GM21515 (cell line): ENCODE measurements around the gene ALK.

Experiments used
- ATAC-seq: cut with Tn5 transposase; IDR thresholded peaks from one replicate; pipeline ENCODE4 v1.9.1; 2021; ENCODE audit not compliant: unreplicated experiment

Gene ALK

GRCh38 chr2:29910465-29910864, 10.9 kb downstream of the ALK start:
- ATAC-seq: no peak

- no peak for ATAC-seq
These were observed 19.0 kb downstream of the ALK start for GRCh38 chr2:29902356-29902755.

GRCh38 chr2:29900971-29901633, 20.3 kb downstream of the ALK start:
- no peak for ATAC-seq

- no peak for ATAC-seq
These were observed 22.4 kb downstream of the ALK start for GRCh38 chr2:29898999-29899398.

GRCh38 chr2:29894822-29895614, 26.4 kb downstream of the ALK start:
- ATAC-seq: no peak

GRCh38 chr2:29892585-29893259, 28.7 kb downstream of the ALK start:
- ATAC-seq: no peak

- no peak for ATAC-seq
These were observed 40.2 kb downstream of the ALK start for GRCh38 chr2:29881089-29881730.

- no peak for ATAC-seq
These were observed 41.3 kb downstream of the ALK start for GRCh38 chr2:29880084-29880483.

- no peak for ATAC-seq
These were observed 41.9 kb downstream of the ALK start for GRCh38 chr2:29879456-29879855.

- no peak for ATAC-seq
These were observed 42.5 kb downstream of the ALK start for GRCh38 chr2:29878898-29879297.

- ATAC-seq: no peak
These were observed 45.0 kb downstream of the ALK start for GRCh38 chr2:29876374-29876773.

GRCh38 chr2:29874745-29875144, 46.6 kb downstream of the ALK start:
- ATAC-seq: no peak

- no peak for ATAC-seq
These were observed 48.5 kb downstream of the ALK start for GRCh38 chr2:29872870-29873269.

GRCh38 chr2:29871541-29871940, 49.8 kb downstream of the ALK start:
- no peak for ATAC-seq

GRCh38 chr2:29865512-29865911, 55.9 kb downstream of the ALK start:
- no peak for ATAC-seq

- ATAC-seq: no peak
These were observed 56.4 kb downstream of the ALK start for GRCh38 chr2:29864988-29865387.

- no peak for ATAC-seq
These were observed 65.3 kb downstream of the ALK start for GRCh38 chr2:29855924-29856639.

- no peak for ATAC-seq
These were observed 70.6 kb downstream of the ALK start for GRCh38 chr2:29850794-29851193.

- ATAC-seq: no peak
These were observed 72.6 kb downstream of the ALK start for GRCh38 chr2:29848566-29849310.

GRCh38 chr2:29847886-29848285, 73.5 kb downstream of the ALK start:
- ATAC-seq: no peak
